Gastrocnemius medialis (tissue), 4 donors: ENCODE measurements around the gene DIPK2B. TPM values are rescaled to one million over a fixed set of nuclear protein-coding genes. Genes with fewer than 3 reads are reported as not detected.

Experiments used
- ATAC-seq, 2 donors: fragments of 150-250 bp; one replicate each; pipeline ENCODE4 v1.9.1; 2016
- DNase-seq, 2 donors: peaks; one replicate each; pipeline ENCODE4 v3.0.0-alpha.2; 2019
- H3K27ac ChIP-seq, 4 donors: fragments of 200-600 bp; sonication (generic); 1 replicate in 1 of 4; 2 replicates in 3 of 4; pipeline ENCODE4 v1.5.1; 2016 to 2018; ENCODE audit warnings: mild to moderate bottlenecking in 2 of 4, moderate library complexity in 1 of 4
- H3K27me3 ChIP-seq, 3 donors: fragments of 200-600 bp; sonication (generic) in 2 of 3; 1 replicate in 1 of 3; 2 replicates in 2 of 3; pipeline versions ENCODE4 v1.5.1 to v1.6.0; 2016 to 2019; ENCODE audit warnings: mild to moderate bottlenecking in 1 of 3, moderate library complexity in 1 of 3
- H3K36me3 ChIP-seq, 2 donors: fragments of 200-600 bp; sonication (generic) in 1 of 2; one replicate each; pipeline ENCODE4 v1.5.1; 2017 to 2018
- H3K4me1 ChIP-seq, 2 donors: fragments of 200-600 bp; sonication (generic) in 1 of 2; one replicate each; pipeline ENCODE4 v1.5.1; 2016 to 2017; ENCODE audit warnings: mild to moderate bottlenecking in 2 of 2
- H3K4me3 ChIP-seq, 4 donors: fragments of 200-600 bp; sonication (generic) in 3 of 4; 1 replicate in 1 of 4; 2 replicates in 3 of 4; pipeline ENCODE4 v1.5.1; 2016 to 2019; ENCODE audit warnings: mild to moderate bottlenecking in 2 of 4
- H3K9me3 ChIP-seq, 3 donors: fragments of 200-600 bp; sonication (generic) in 2 of 3; 1 replicate in 1 of 3; 2 replicates in 2 of 3; pipeline ENCODE4 v1.5.1; 2016 to 2019
- CTCF ChIP-seq, 5 experiments: fragments of 450-650 bp in 3 of 5; fragments of 200-600 bp in 2 of 5; sonication (generic) in 2 of 5; IDR thresholded peaks in 4 of 5; conservative IDR thresholded peaks in 1 of 5; 1 replicate in 4 of 5; 2 replicates in 1 of 5; pipeline ENCODE4 v1.5.1; 2016 to 2019; ENCODE audit warnings: antibody characterized with exemption in 5 of 5, mild to moderate bottlenecking in 3 of 5, moderate library complexity in 3 of 5
- POLR2A ChIP-seq, 2 donors: fragments of 450-650 bp; IDR thresholded peaks; one replicate each; pipeline ENCODE4 v1.6.1; 2017; ENCODE audit warnings: antibody characterized with exemption in 2 of 2, mild to moderate bottlenecking in 2 of 2, moderate library complexity in 2 of 2
- in situ Hi-C, 4 donors: fragments of 200-750 bp; cut with MboI; loops; one replicate each; pipeline versions ENCODE4 v1.15.0 to v1.8.0; 2017; ENCODE audit warnings: low sequenced_read_pairs in 4 of 4
- intact Hi-C: fragments of 100-400 bp; cut with DNase I; formaldehyde crosslinking; loops from one replicate; pipeline ENCODE4 v1.15.1; 2023; ENCODE audit warnings: low total_unique reads
- total RNA-seq, 4 donors: library from RNA; depleted of rRNA; stranded (reverse); fragments of >200 nt; gene quantifications; one replicate each; pipeline versions ENCODE4 v1.1.0 to v1.2.3, GENCODE V29; 2016

DIPK2B gene
- 10 to 100 TPM; 10.1 to 12.8 (median 10.9) TPM for total RNA-seq

GRCh38 chrX:45200741-45201234 lies at the start of gene DIPK2B:
DIPK2B (minus strand) TSS chrX:45200876; CDS start chrX:45200826, 50 bp downstream.
- DNase-seq (no peak), ATAC-seq (peak; percentile 55 to 62)
- peak within 1 kb of the TSS; percentile 43 to 62 (median 56) for H3K27ac ChIP-seq
- intact Hi-C loops, result no loop called here
- H3K4me1 ChIP-seq, result no peaks in the 10 kb centered on the region
- in situ Hi-C loops, result no loop called here
- no peaks in the 10 kb centered on the region for H3K36me3 ChIP-seq
- peak in 1 of 2 donors; percentile 13 for TF ChIP-seq POLR2A (IDR thresholded peaks at IDR 0.05)
- no peak for TF ChIP-seq CTCF (IDR thresholded peaks at IDR 0.05 in 4 of 5, conservative IDR thresholded peaks at IDR 0.05 in 1 of 5)
- peaks cover 0 to 4% (median 0%) of the 10 kb centered on the region in 3 donors for H3K9me3 ChIP-seq
- H3K4me3 ChIP-seq, result peak within 1 kb of the TSS; percentile 6 to 45 (median 22)
- H3K27me3 ChIP-seq, result peaks cover 0 to 4% (median 0%) of the 10 kb centered on the region in 3 donors

- TF ChIP-seq CTCF (IDR thresholded peaks at IDR 0.05 in 4 of 5, conservative IDR thresholded peaks at IDR 0.05 in 1 of 5), result no peak
- TF ChIP-seq POLR2A (IDR thresholded peaks at IDR 0.05), result no peak
- no peak for ATAC-seq
- in situ Hi-C loops (no loop called here), intact Hi-C loops (no loop called here)
- Histone ChIP-seq H3K9me3 (no peaks in the 10 kb centered on the region), H3K36me3 (no peaks in the 10 kb centered on the region), H3K27ac (no peak overlapping the region), H3K27me3 (no peaks in the 10 kb centered on the region), H3K4me1 (no peaks in the 10 kb centered on the region), H3K4me3 (no peak overlapping the region)
- DNase-seq, result no peak
Observed at GRCh38 chrX:45240301-45240700, 39.6 kb upstream of the DIPK2B start.

- in situ Hi-C loops, result no loop called here
- TF ChIP-seq POLR2A (IDR thresholded peaks at IDR 0.05) (no peak), CTCF (IDR thresholded peaks at IDR 0.05 in 4 of 5, conservative IDR thresholded peaks at IDR 0.05 in 1 of 5) (no peak)
- Histone ChIP-seq H3K4me3 (no peak overlapping the region), H3K36me3 (no peaks in the 10 kb centered on the region), H3K4me1 (no peaks in the 10 kb centered on the region), H3K27ac (no peak overlapping the region), H3K9me3 (no peaks in the 10 kb centered on the region), H3K27me3 (no peaks in the 10 kb centered on the region)
- ATAC-seq, result no peak
- intact Hi-C loops, result no loop called here
- DNase-seq, result no peak
Observed at GRCh38 chrX:45238489-45238888, 37.8 kb upstream of the DIPK2B start.

- ATAC-seq, result no peak
- intact Hi-C loops, result no loop called here
- no peak overlapping the region for H3K4me3 ChIP-seq
- H3K9me3 ChIP-seq, result no peaks in the 10 kb centered on the region
- no peaks in the 10 kb centered on the region for H3K27me3 ChIP-seq
- no peaks in the 10 kb centered on the region for H3K36me3 ChIP-seq
- no peak overlapping the region for H3K27ac ChIP-seq
- TF ChIP-seq POLR2A (IDR thresholded peaks at IDR 0.05) (no peak), CTCF (IDR thresholded peaks at IDR 0.05 in 4 of 5, conservative IDR thresholded peaks at IDR 0.05 in 1 of 5) (no peak)
- in situ Hi-C loops, result no loop called here
- DNase-seq, result no peak
- H3K4me1 ChIP-seq, result no peaks in the 10 kb centered on the region
Observed at GRCh38 chrX:45233531-45233930, 32.9 kb upstream of the DIPK2B start.

- in situ Hi-C loops (no loop called here), intact Hi-C loops (no loop called here)
- no peak overlapping the region for H3K27ac ChIP-seq
- no peaks in the 10 kb centered on the region for H3K36me3 ChIP-seq
- no peak for DNase-seq
- H3K4me3 ChIP-seq, result no peak overlapping the region
- ATAC-seq, result no peak
- H3K27me3 ChIP-seq, result no peaks in the 10 kb centered on the region
- no peak for TF ChIP-seq POLR2A (IDR thresholded peaks at IDR 0.05)
- no peaks in the 10 kb centered on the region for H3K4me1 ChIP-seq
- no peaks in the 10 kb centered on the region for H3K9me3 ChIP-seq
Observed at GRCh38 chrX:45232139-45232538, 31.5 kb upstream of the DIPK2B start.
